Fibroblast of skin of left biceps (primary cell): Measurements from ENCODE around the gene ZIM2.
A peak's percentile ranks its signal among the peaks of the same experiment; 100 is the strongest.
"Not testable (repeated sequence)": the region's sequence is repeated elsewhere in the genome, so short reads cannot be mapped to it uniquely, and the experiment has no call there.

Experiments
- DNase-seq, 2 experiments: peaks; one replicate each; pipeline ENCODE4 v3.0.0-alpha.2; 2013; ENCODE audit warnings: low read depth in 2 of 2

The ZIM2 gene

GRCh38 chr19:56840451-56841192, at the start of gene ZIM2, which contains the start of gene PEG3:
Gene ZIM2, minus strand, starts transcription at chr19:56840726. Its CDS starts 16,449 bp downstream, at chr19:56824277.
Gene PEG3, minus strand, starts transcription at chr19:56840726. Its CDS starts 16,071 bp downstream, at chr19:56824655.
- DNase-seq = no peak

GRCh38 chr19:56885173-56885985, 44.9 kb upstream of the ZIM2 start:
- no peak for DNase-seq

GRCh38 chr19:56884441-56884840, 43.9 kb upstream of the ZIM2 start:
- no peak for DNase-seq

GRCh38 chr19:56880592-56881190, 40.2 kb upstream of the ZIM2 start:
- no peak for DNase-seq

GRCh38 chr19:56877069-56877715, 36.7 kb upstream of the ZIM2 start:
- DNase-seq = no peak

GRCh38 chr19:56875717-56876116, 35.2 kb upstream of the ZIM2 start:
- DNase-seq = no peak

GRCh38 chr19:56874530-56874929, 34.0 kb upstream of the ZIM2 start:
- DNase-seq = no peak

- DNase-seq = no peak
Observed at GRCh38 chr19:56873493-56873892, 33.0 kb upstream of the ZIM2 start.

- DNase-seq = no peak
Observed at GRCh38 chr19:56869886-56870285, 29.4 kb upstream of the ZIM2 start.

- no peak for DNase-seq
Observed at GRCh38 chr19:56868446-56868845, 27.9 kb upstream of the ZIM2 start.

- no peak for DNase-seq
Observed at GRCh38 chr19:56866538-56866937, 26.0 kb upstream of the ZIM2 start.

GRCh38 chr19:56864443-56865125, 24.1 kb upstream of the ZIM2 start:
- no peak for DNase-seq

GRCh38 chr19:56862741-56863140, 22.2 kb upstream of the ZIM2 start:
- no peak for DNase-seq

GRCh38 chr19:56860409-56860808, 19.9 kb upstream of the ZIM2 start:
- not testable (repeated sequence) for DNase-seq

GRCh38 chr19:56858026-56858425, 17.5 kb upstream of the ZIM2 start:
- DNase-seq = no peak

- no peak for DNase-seq
Observed at GRCh38 chr19:56856822-56857221, 16.3 kb upstream of the ZIM2 start.

- not testable (repeated sequence) for DNase-seq
Observed at GRCh38 chr19:56852361-56852760, 11.8 kb upstream of the ZIM2 start.

GRCh38 chr19:56848166-56848565, 7.6 kb upstream of the ZIM2 start:
- no peak for DNase-seq

- no peak for DNase-seq
Observed at GRCh38 chr19:56842412-56842811, 1.9 kb upstream of the ZIM2 start.

- no peak for DNase-seq
Observed at GRCh38 chr19:56841193-56841543, 642 bp upstream of the ZIM2 start.

- peak in 1 of 2 experiments; percentile 75 for DNase-seq
Observed at GRCh38 chr19:56839652-56840450, 675 bp downstream of the ZIM2 start.
